A673 (cell line): ENCODE measurements around the gene PALLD. TPM values are rescaled to one million over a fixed set of nuclear protein-coding genes. Genes with fewer than 3 reads are reported as not detected.

ENCODE experiments used
- BruUV-seq: library from RNA; stranded (reverse); fragments of 400-500 nt; replicated peaks from 2 replicates; lab custom pipeline; 2021; lab: Mats Ljungman, UMichigan
- CTCF ChIA-PET: fragments of 300-600 bp; sonication (Branson Sonifier 250); formaldehyde crosslinking; loops from one replicate; lab custom pipeline; 2022; ENCODE audit warnings: antibody characterized with exemption; lab: Charles Lee
- POLR2A ChIA-PET: fragments of 300-600 bp; sonication (Branson Sonifier 250); formaldehyde crosslinking; loops from one replicate; lab custom pipeline; 2022; ENCODE audit warnings: antibody characterized with exemption; ENCODE audit not compliant: low non-redundant PET; lab: Charles Lee
- DNase-seq: peaks from one replicate; pipeline ENCODE4 v3.0.0-alpha.2; 2015; ENCODE audit warnings: low spot score
- H3K27ac ChIP-seq: fragments of 200-600 bp; sonication (generic); 2 replicates; pipeline ENCODE4 v1.5.1; 2016; ENCODE audit warnings: mixed run types, low read depth, mild to moderate bottlenecking, mixed read lengths, antibody characterized with exemption, low read length; ENCODE audit not compliant: poor library complexity, severe bottlenecking
- H3K27me3 ChIP-seq: fragments of 200-600 bp; sonication (generic); replicated peaks from 2 replicates; pipeline ENCODE4 v1.6.1; 2017; ENCODE audit warnings: mixed run types, low read depth, mild to moderate bottlenecking, mixed read lengths, antibody characterized with exemption, low read length; ENCODE audit not compliant: insufficient read depth, poor library complexity
- H3K36me3 ChIP-seq: fragments of 200-600 bp; sonication (generic); 2 replicates; pipeline ENCODE4 v1.6.1; 2016; ENCODE audit warnings: mixed run types, mild to moderate bottlenecking, mixed read lengths, antibody characterized with exemption, low read length; ENCODE audit not compliant: insufficient read depth, poor library complexity, severe bottlenecking
- H3K4me1 ChIP-seq: fragments of 200-600 bp; sonication (generic); 2 replicates; pipeline ENCODE4 v1.6.1; 2017; ENCODE audit warnings: mixed run types, mild to moderate bottlenecking, mixed read lengths, antibody characterized with exemption, low read length; ENCODE audit not compliant: insufficient read depth, poor library complexity, severe bottlenecking
- H3K4me3 ChIP-seq: fragments of 200-600 bp; sonication (generic); 2 replicates; pipeline ENCODE4 v1.5.1; 2016; ENCODE audit warnings: low read depth, mixed run types, mild to moderate bottlenecking, mixed read lengths, low read length; ENCODE audit not compliant: poor library complexity, severe bottlenecking
- H3K9me3 ChIP-seq: fragments of 200-600 bp; sonication (generic); 2 replicates; pipeline ENCODE4 v1.6.1; 2016; ENCODE audit warnings: mixed run types, low read depth, mild to moderate bottlenecking, mixed read lengths, antibody characterized with exemption, low read length; ENCODE audit not compliant: poor library complexity, severe bottlenecking
- EZH2 ChIP-seq: fragments of 200-600 bp; sonication (generic); IDR thresholded peaks from 2 replicates; pipeline ENCODE4 v1.6.1; 2017; ENCODE audit warnings: borderline replicate concordance, low read depth, mild to moderate bottlenecking, mixed read lengths, antibody characterized with exemption, low read length; ENCODE audit not compliant: poor library complexity, severe bottlenecking
- intact Hi-C: fragments of 100-400 bp; cut with micrococcal nuclease; formaldehyde crosslinking; loops from one replicate; pipeline ENCODE4 v1.10.0; 2022; ENCODE audit not compliant: unreplicated experiment
- total RNA-seq: library from RNA; stranded (reverse); gene quantifications from 2 replicates; pipeline ENCODE4 v1.2.3, GENCODE V29; 2021
- TF ChIP-seq, protein P1 (sequence below): fragments of 300-800, 200-600 bp; sonication (generic); conservative IDR thresholded peaks from 2 replicates; pipeline ENCODE4 v1.5.1; 2017; ENCODE audit warnings: low read depth, mild to moderate bottlenecking, antibody characterized with exemption, low read length, moderate library complexity, mixed read lengths

Gene PALLD
- total RNA-seq, 1 experiment from 2014 or later, result 44.1 TPM

DNA sequence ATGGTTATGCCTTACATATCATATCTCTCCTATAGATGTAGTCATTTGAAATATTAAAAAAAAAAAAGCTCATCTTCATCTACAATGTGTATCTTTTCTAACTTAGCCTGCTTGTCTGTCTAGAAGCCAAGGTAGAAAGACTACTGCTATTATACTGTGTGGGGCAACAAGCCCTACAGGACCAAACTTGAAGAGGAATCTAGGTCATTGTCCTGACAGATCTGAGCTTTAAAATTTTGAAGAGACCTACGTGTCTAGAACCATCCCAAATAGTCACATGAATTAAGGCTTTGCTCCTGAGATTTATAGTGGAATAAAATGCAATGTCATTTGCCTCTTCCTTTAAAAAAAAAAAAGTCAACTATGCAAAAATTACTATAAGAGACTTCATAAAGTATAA is 95.8 kb downstream of the PALLD start:
- no peak overlapping the region for H3K27ac ChIP-seq
- no peaks in the 10 kb centered on the region for H3K36me3 ChIP-seq
- no peaks in the 10 kb centered on the region for H3K27me3 ChIP-seq
- TF ChIP-seq, protein P1, sequence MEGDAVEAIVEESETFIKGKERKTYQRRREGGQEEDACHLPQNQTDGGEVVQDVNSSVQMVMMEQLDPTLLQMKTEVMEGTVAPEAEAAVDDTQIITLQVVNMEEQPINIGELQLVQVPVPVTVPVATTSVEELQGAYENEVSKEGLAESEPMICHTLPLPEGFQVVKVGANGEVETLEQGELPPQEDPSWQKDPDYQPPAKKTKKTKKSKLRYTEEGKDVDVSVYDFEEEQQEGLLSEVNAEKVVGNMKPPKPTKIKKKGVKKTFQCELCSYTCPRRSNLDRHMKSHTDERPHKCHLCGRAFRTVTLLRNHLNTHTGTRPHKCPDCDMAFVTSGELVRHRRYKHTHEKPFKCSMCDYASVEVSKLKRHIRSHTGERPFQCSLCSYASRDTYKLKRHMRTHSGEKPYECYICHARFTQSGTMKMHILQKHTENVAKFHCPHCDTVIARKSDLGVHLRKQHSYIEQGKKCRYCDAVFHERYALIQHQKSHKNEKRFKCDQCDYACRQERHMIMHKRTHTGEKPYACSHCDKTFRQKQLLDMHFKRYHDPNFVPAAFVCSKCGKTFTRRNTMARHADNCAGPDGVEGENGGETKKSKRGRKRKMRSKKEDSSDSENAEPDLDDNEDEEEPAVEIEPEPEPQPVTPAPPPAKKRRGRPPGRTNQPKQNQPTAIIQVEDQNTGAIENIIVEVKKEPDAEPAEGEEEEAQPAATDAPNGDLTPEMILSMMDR, result no peak
- no peak for TF ChIP-seq EZH2
- CTCF ChIA-PET, result no interaction called here
- H3K4me1 ChIP-seq, result peaks cover 26% of the 10 kb centered on the region
- no peak overlapping the region for H3K4me3 ChIP-seq
- POLR2A ChIA-PET, result no interaction called here
- intact Hi-C loops, result no loop called here
- DNase-seq, result no peak
- no peaks in the 10 kb centered on the region for H3K9me3 ChIP-seq
- BruUV-seq, result no TSS peak

DNA sequence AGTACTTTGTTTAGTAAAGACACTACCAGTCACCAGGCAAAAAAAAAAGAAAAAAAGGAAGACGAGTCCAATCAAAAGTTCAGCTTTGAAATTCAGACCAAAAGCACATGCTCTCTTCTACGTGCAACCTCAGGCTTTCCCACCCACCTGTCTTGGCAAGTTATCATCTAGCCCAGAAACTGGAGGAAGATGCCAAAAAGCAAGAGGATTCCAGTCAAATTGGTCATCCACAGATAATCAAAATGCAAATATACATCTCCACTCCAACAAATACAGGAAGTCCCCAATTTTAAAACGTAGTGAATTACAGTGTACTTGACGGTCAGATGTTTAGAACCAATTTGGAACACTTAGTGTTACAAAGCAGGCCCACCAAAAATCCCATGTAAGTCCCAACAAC is 96.5 kb downstream of the PALLD start:
- POLR2A ChIA-PET, result no interaction called here
- Histone ChIP-seq H3K4me3 (no peak overlapping the region), H3K36me3 (no peaks in the 10 kb centered on the region), H3K9me3 (no peaks in the 10 kb centered on the region), H3K27ac (no peak overlapping the region), H3K27me3 (no peaks in the 10 kb centered on the region), H3K4me1 (peaks cover 30% of the 10 kb centered on the region)
- no peak for TF ChIP-seq EZH2
- TF ChIP-seq, protein P1, result no peak
- DNase-seq, result peak; percentile 72
- intact Hi-C loops, result no loop called here
- BruUV-seq, result no TSS peak
- CTCF ChIA-PET, result no interaction called here

DNA sequence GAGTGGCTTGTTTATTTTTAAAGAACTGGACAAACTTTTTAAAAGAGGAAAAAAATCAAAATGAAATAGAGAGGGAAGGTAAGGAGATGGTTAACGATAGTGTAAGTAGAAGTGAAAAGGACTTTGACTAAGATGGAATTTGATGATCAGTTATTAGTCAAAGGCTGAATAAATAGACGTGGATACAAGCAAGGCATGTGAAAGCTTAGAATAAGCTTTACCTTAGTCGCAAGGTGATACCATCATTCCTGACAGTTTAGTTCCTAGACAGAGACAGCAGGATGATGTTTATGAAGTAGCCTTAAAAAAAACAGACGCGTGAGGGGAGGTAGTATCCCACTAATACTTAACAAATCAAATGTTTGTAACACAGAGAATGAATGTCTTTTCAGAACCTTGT is 97.3 kb downstream of the PALLD start:
- intact Hi-C loops, result no loop called here
- no TSS peak for BruUV-seq
- ChIA-PET CTCF (no interaction called here), POLR2A (no interaction called here)
- DNase-seq, result no peak
- no peak overlapping the region for H3K4me3 ChIP-seq
- no peak overlapping the region for H3K27ac ChIP-seq
- H3K9me3 ChIP-seq, result no peaks in the 10 kb centered on the region
- no peak for TF ChIP-seq EZH2
- TF ChIP-seq, protein P1, result no peak
- no peaks in the 10 kb centered on the region for H3K27me3 ChIP-seq
- H3K36me3 ChIP-seq, result no peaks in the 10 kb centered on the region
- peaks cover 28% of the 10 kb centered on the region for H3K4me1 ChIP-seq
